Mononuclear cell (primary cell): Measurements from ENCODE around the gene FGD3. TPM values are rescaled to one million over a fixed set of nuclear protein-coding genes. Genes with fewer than 3 reads are reported as not detected.
"Not testable (repeated sequence)": the region's sequence is repeated elsewhere in the genome, so short reads cannot be mapped to it uniquely, and the experiment has no call there.

Experiments used
- H3K27me3 ChIP-seq: 2 replicates; pipeline ENCODE4 v1.6.0; 2011; ENCODE audit warnings: low read length, control low read depth; ENCODE audit not compliant: insufficient read depth
- H3K4me1 ChIP-seq: 2 replicates; pipeline ENCODE4 v1.5.1; 2011; ENCODE audit warnings: mild to moderate bottlenecking, low read length, control low read depth; ENCODE audit not compliant: insufficient read depth
- H3K4me3 ChIP-seq: 2 replicates; pipeline ENCODE4 v1.5.1; 2011; ENCODE audit warnings: mild to moderate bottlenecking, low read length, moderate library complexity
- H3K9me3 ChIP-seq: 2 replicates; pipeline ENCODE4 v1.5.1; 2011; ENCODE audit warnings: low read depth, mild to moderate bottlenecking, control low read depth, low read length
- total RNA-seq: library from RNA; depleted of rRNA; stranded (reverse); fragments of >200 nt; gene quantifications from one replicate; pipeline ENCODE4 v1.2.3, GENCODE V29; 2012

Gene FGD3
- total RNA-seq, 1 donor: 55.7 TPM

GRCh38 chr9:92979283-92980056, 32.1 kb downstream of the FGD3 start:
- Histone ChIP-seq H3K9me3 (no peaks in the 10 kb centered on the region), H3K27me3 (no peaks in the 10 kb centered on the region), H3K4me1 (peaks cover 61% of the 10 kb centered on the region), H3K4me3 (no peak overlapping the region)

- Histone ChIP-seq H3K4me1 (peaks cover 59% of the 10 kb centered on the region), H3K4me3 (no peak overlapping the region), H3K9me3 (no peaks in the 10 kb centered on the region), H3K27me3 (no peaks in the 10 kb centered on the region)
Observed at GRCh38 chr9:92980085-92980745, 32.9 kb downstream of the FGD3 start.

- no peaks in the 10 kb centered on the region for H3K9me3 ChIP-seq
- no peaks in the 10 kb centered on the region for H3K27me3 ChIP-seq
- H3K4me1 ChIP-seq: peaks cover 55% of the 10 kb centered on the region
- H3K4me3 ChIP-seq: no peak overlapping the region
Observed at GRCh38 chr9:92982130-92982529, 34.8 kb downstream of the FGD3 start.

- peaks cover 52% of the 10 kb centered on the region for H3K4me1 ChIP-seq
- H3K27me3 ChIP-seq: no peaks in the 10 kb centered on the region
- H3K9me3 ChIP-seq: no peaks in the 10 kb centered on the region
- H3K4me3 ChIP-seq: no peak overlapping the region
Observed at GRCh38 chr9:92983984-92984589, 36.8 kb downstream of the FGD3 start.

GRCh38 chr9:92984976-92985375, 37.7 kb downstream of the FGD3 start:
- Histone ChIP-seq H3K4me1 (peaks cover 48% of the 10 kb centered on the region), H3K27me3 (no peaks in the 10 kb centered on the region), H3K4me3 (no peak overlapping the region), H3K9me3 (no peaks in the 10 kb centered on the region)

GRCh38 chr9:92986176-92987119, 39.1 kb downstream of the FGD3 start:
- Histone ChIP-seq H3K27me3 (no peaks in the 10 kb centered on the region), H3K4me1 (peaks cover 46% of the 10 kb centered on the region), H3K9me3 (no peaks in the 10 kb centered on the region), H3K4me3 (no peak overlapping the region)

- peaks cover 57% of the 10 kb centered on the region for H3K4me1 ChIP-seq
- H3K4me3 ChIP-seq: no peak overlapping the region
- H3K9me3 ChIP-seq: no peaks in the 10 kb centered on the region
- no peaks in the 10 kb centered on the region for H3K27me3 ChIP-seq
Observed at GRCh38 chr9:92988215-92988768, 41.0 kb downstream of the FGD3 start.

GRCh38 chr9:92989561-92989960, 42.2 kb downstream of the FGD3 start:
- peaks cover 57% of the 10 kb centered on the region for H3K4me1 ChIP-seq
- no peak overlapping the region for H3K4me3 ChIP-seq
- no peaks in the 10 kb centered on the region for H3K9me3 ChIP-seq
- no peaks in the 10 kb centered on the region for H3K27me3 ChIP-seq

GRCh38 chr9:92990461-92990860, 43.1 kb downstream of the FGD3 start:
- Histone ChIP-seq H3K27me3 (no peaks in the 10 kb centered on the region), H3K4me1 (peaks cover 48% of the 10 kb centered on the region), H3K9me3 (no peaks in the 10 kb centered on the region), H3K4me3 (no peak overlapping the region)

GRCh38 chr9:92992549-92992948, 45.2 kb downstream of the FGD3 start:
- no peaks in the 10 kb centered on the region for H3K9me3 ChIP-seq
- no peaks in the 10 kb centered on the region for H3K27me3 ChIP-seq
- H3K4me1 ChIP-seq: peaks cover 32% of the 10 kb centered on the region
- H3K4me3 ChIP-seq: no peak overlapping the region

- not testable (repeated sequence) for H3K4me3 ChIP-seq, H3K27me3 ChIP-seq, H3K9me3 ChIP-seq
- H3K4me1 ChIP-seq: peaks cover 22% of the 10 kb centered on the region
Observed at GRCh38 chr9:92998871-92999270, 51.5 kb downstream of the FGD3 start.

- H3K27me3 ChIP-seq: no peaks in the 10 kb centered on the region
- peaks cover 26% of the 10 kb centered on the region for H3K4me1 ChIP-seq
- no peak overlapping the region for H3K4me3 ChIP-seq
- H3K9me3 ChIP-seq: no peaks in the 10 kb centered on the region
Observed at GRCh38 chr9:93001031-93001430, 53.7 kb downstream of the FGD3 start.

- H3K9me3 ChIP-seq: no peaks in the 10 kb centered on the region
- H3K4me1 ChIP-seq: peaks cover 26% of the 10 kb centered on the region
- H3K4me3 ChIP-seq: no peak overlapping the region
- no peaks in the 10 kb centered on the region for H3K27me3 ChIP-seq
Observed at GRCh38 chr9:93002700-93003099, 55.4 kb downstream of the FGD3 start.

- no peak overlapping the region for H3K4me3 ChIP-seq
- no peaks in the 10 kb centered on the region for H3K27me3 ChIP-seq
- H3K4me1 ChIP-seq: peaks cover 26% of the 10 kb centered on the region
- no peaks in the 10 kb centered on the region for H3K9me3 ChIP-seq
Observed at GRCh38 chr9:93003552-93004407, 56.5 kb downstream of the FGD3 start.
